GM18508 (cell line): Measurements from ENCODE around the gene ALDH18A1.
A peak's percentile ranks its signal among the peaks of the same experiment; 100 is the strongest.
"Not testable (repeated sequence)": the region's sequence is repeated elsewhere in the genome, so short reads cannot be mapped to it uniquely, and the experiment has no call there.

ENCODE experiments used
- ATAC-seq: cut with Tn5 transposase; IDR thresholded peaks from one replicate; pipeline ENCODE4 v1.9.1; 2021; ENCODE audit warnings: moderate number of reproducible peaks; ENCODE audit not compliant: insufficient read depth, unreplicated experiment

ALDH18A1 gene

DNA sequence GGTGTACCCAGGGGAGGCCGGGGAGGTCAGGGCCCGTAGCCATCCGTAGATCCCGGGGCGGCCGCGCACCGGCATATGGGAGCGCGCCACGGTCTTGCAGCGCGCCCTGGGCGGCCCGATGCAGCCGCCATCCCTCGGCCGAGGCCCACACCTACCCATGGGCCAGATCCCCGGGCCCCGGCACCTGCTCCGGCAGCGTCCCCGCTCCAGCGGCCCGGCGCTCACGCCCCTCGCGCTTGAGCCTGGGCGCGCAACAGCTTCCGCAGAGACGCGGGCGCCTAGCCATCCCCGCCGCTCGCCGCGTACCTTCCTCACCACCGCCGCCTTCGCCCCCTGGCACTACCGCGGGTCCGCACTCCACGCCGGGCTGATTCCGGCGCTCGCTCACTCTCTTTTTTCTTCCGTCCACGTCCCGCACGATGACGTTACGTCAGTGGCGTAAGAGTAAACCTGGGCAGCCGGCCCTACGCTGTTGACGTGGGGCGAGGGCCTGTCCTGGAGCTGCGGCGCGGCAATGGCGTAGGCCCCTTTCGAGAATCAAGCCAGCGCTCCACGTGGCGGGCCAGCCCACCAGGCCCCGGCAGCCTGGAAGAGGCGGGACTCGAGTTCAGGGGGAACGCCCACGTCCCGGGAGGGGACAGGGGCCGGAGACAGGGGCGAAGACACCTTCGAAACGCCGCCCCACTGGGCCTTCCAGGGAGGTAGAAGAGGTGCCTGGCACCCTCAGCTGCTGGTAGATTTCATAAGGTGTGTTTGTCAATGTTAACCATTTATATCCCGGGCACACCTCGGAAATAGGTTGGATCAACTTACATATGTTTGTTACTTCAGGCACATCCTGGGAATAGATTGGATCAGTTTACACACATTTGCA lies at the start of gene ALDH18A1:
Gene ALDH18A1, minus strand, starts transcription at position 421 of the 874 bp plus-strand sequence. CDS start 3,334 bp downstream, outside the sequence.
- peak; percentile 73 for ATAC-seq

DNA sequence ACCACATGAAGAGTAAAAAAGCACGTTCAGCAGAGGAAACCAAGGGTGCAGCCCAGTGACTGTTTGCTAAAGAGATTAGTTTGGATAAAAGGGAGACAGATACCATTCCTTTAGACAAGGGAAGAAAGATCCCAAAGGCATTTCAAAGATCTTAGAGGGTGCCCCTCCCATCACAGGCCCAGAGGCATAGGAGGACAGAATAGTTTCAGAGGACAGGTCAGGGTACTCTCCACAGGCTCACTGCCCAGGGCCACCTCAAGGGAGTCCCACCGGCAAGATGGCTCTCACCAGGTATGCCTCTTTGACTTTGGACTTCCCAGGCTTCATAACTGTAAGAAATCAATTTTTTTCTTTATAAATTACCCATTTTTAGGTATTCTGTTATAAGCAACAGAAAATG lies 41.9 kb upstream of the ALDH18A1 start:
- ATAC-seq: no peak

DNA sequence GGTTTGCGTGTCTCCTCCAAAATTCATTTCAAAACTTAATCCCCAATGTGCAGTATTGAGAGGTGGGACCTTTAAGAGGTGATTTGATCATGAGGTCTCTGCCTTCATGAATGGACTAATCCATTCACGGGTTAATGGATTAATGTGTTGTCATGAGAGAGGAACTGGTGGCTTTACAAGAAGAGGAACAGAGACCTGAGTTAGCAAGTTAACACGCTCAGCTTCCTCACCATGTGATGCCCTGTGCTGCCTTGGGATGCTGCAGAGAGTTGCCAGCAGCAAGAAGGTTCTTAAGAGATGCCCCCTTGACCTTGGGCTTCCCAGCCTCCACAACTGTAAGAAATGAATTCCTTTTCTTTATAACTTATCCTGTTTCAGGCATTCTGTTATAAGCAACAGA lies 40.9 kb upstream of the ALDH18A1 start:
- ATAC-seq: no peak

DNA sequence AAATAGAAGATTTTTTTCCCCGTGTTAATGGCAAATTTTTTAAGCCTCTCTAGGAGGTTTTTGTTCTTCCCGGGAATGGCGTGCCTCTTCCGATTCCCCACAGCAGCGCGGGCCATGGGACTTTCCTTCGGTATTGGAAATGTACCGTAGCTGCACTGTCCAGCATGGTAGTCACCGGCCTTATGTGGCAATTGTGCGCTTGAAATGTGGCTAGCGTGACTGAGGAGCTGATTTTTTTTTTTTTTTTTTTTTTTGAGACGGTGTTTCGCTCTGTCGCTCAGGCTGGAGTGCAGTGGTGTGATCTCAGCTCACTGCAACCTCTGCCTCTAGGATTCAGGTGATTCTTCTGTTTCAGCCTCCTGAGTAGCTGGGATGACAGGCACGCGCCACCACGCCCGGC lies 38.2 kb upstream of the ALDH18A1 start:
- ATAC-seq: no peak

DNA sequence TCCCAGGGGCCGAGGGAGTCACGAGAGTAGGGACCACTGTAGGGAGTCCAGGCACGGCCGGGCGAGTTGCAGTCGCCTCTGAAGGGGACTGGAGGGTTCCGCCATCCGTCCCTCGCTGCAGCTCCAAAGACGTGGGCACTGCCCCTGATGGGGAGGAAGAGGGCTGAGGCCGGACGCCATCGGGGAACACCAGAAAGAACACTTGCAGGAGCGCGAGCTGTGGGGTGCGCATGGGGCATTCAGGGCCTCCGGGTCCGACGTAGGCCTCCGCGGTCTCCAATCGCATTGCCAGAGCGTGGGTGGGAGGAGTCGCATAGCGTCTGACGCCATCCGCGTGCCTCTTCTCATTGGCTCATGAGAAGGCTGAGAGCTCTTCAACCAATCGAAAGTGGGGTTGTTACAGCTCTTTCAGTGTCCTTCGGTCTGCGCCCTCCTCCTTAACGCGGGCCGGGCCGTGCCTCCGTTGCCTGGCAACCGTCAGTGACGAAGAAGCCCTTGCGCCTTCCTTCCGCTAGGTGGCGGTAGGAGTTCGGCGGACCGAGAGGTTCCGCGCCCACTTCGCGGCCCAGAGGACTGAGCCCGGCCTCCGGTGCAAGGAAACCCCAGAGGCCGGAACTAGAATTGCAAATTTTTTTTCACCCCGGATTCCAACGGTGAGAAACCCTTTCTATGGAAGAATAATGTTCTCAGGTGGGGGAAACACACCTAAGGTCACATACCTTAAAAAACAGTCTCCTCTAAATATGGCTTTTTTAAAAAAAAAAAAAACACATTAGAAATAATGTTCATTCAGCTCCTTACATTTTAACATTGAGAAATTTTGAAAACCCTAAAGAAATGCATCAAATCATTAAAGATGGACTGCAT lies 37.4 kb upstream of the ALDH18A1 start, which contains the start of gene TCTN3:
Gene TCTN3, minus strand, starts transcription at position 260 of the 867 bp plus-strand sequence. Its CDS starts 28 bp downstream, at position 232.
- peak; percentile 93 for ATAC-seq

GRCh38 chr10:95693071-95693667 lies 36.7 kb upstream of the ALDH18A1 start:
- no peak for ATAC-seq

GRCh38 chr10:95691281-95691680 lies 34.8 kb upstream of the ALDH18A1 start:
- no peak for ATAC-seq

DNA sequence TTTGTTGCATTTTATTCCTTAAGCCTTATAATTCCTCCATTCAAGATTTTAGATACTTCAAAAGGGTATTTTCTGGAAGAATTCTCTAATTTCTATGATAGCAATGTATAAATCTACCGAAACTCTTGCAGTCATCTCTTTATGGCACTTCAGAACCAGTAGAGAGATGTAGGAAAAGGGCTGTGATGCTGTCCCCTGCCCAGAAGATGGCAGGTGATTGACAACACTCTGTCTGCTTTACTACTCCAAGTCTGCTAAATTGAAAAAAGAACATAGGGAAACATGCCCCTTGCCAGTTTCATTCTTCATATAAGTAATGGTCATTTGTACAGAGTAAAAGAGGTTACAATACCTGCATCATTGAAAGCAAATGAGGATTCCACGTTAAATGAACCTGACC lies 32.1 kb upstream of the ALDH18A1 start:
- ATAC-seq: no peak

DNA sequence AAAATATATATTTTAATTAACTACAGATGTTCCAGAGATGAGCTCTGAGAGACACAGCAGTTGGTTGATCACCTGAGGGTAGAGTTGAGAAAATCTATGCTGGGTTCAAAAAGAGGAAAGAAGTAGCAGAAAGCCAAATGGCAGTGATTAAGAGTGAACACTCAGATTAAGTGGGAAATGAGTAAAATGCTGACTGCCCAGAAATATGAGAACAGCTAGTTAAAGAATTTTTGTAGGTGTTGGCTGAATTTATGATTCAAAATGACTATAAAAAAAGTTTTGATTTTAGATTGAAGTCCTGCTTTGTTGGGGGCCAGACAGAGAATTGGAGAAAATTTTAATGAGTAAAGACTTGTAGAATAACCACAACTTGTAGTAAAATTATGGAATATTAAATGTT lies 27.5 kb upstream of the ALDH18A1 start:
- ATAC-seq: no peak

- no peak for ATAC-seq
These were observed 19.0 kb upstream of the ALDH18A1 start for GRCh38 chr10:95675403-95676116.

GRCh38 chr10:95674643-95675042 lies 18.1 kb upstream of the ALDH18A1 start:
- ATAC-seq: no peak

DNA sequence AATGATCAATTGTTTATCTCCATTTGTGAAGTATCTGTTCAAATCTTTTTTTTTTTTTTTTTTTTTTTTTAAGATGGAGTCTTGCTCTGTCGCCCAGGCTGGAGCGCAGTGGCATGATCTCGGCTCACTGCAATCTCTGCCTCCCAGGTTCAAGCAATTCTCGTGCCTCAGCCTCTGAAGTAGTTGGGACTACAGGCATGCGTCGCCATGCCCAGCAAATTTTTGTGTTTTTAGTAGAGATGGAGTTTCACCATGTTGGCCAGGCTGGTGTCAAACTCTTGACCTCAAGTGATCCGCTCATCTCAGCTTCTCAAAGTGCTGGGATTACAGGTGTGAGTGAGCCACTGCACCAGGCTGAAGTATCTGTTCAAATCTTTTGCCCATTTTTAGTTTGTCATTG lies 16.1 kb upstream of the ALDH18A1 start:
- not testable (repeated sequence) for ATAC-seq

DNA sequence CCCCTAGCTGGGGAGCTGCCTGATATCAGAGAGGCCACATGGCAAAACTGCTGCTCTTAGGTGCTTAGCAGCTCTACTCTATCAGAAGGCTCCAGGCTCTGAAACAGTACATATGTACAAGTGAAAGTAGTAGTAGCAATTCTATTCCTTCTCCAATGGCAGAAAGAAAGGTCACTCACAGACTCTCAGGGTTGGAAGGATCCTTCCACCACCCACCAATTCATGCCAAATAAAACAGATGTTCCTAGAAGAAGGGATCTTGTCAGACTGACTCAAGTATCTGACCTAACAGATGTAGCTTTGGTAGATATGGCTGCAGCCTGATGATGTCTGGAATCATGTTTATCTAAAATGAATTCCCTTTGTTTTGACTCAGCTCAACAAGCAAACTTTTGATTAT lies 8.0 kb upstream of the ALDH18A1 start:
- ATAC-seq: no peak

GRCh38 chr10:95663496-95663895 lies 7.0 kb upstream of the ALDH18A1 start:
- ATAC-seq: no peak

GRCh38 chr10:95661818-95662217 lies 5.3 kb upstream of the ALDH18A1 start:
- ATAC-seq: no peak

GRCh38 chr10:95660283-95660682 lies 3.8 kb upstream of the ALDH18A1 start:
- ATAC-seq: no peak

- no peak for ATAC-seq
These were observed 739 bp upstream of the ALDH18A1 start for GRCh38 chr10:95657250-95657649.

- peak; percentile 2 for ATAC-seq
These were observed 780 bp downstream of the ALDH18A1 start for GRCh38 chr10:95655571-95656290.

GRCh38 chr10:95653895-95654294 lies 2.6 kb downstream of the ALDH18A1 start:
- no peak for ATAC-seq
